T-helper 22 cell (primary cell): ENCODE measurements around the gene PXK.
A peak's percentile ranks its signal among the peaks of the same experiment; 100 is the strongest.
"Not testable (repeated sequence)": the region's sequence is repeated elsewhere in the genome, so short reads cannot be mapped to it uniquely, and the experiment has no call there.

Experiments used
- DNase-seq: peaks from one replicate; pipeline ENCODE4 v3.0.0-alpha.2; 2020; ENCODE audit warnings: low read depth

The PXK gene

DNA sequence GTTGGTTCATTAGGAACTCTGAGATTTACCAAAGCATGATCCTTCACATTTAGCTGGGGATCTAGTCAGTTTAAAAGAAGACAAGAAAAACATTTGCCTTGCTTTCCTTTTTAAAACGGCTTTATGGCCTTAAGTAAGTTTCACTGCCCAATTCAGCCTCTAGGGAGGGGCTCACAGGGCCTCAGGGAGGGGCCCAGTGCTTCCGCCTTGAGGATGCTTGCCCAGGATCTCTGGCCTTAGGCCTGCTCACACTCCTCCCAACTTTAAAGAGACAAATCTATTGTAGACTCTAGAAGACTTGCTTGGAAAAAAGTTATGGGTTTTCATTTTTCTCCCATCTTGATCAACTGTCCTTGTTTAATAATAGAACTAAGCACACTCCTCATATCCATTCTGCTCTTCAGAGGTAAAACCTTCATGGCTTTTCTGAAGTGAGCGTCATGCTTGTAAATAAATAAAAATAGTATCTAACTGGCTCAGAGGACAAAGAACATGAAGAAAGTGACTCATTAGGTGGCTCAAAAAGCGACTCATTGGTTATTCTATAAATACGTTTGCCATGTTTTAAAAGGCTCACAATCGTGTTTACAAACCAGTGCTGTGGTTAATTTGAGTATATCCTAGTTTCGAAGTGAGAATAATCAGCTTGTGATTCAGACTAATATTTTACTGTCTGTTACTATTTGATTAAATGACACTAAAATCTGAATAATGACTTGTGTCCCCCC lies 87.3 kb downstream of the PXK start:
- DNase-seq, result no peak

DNA sequence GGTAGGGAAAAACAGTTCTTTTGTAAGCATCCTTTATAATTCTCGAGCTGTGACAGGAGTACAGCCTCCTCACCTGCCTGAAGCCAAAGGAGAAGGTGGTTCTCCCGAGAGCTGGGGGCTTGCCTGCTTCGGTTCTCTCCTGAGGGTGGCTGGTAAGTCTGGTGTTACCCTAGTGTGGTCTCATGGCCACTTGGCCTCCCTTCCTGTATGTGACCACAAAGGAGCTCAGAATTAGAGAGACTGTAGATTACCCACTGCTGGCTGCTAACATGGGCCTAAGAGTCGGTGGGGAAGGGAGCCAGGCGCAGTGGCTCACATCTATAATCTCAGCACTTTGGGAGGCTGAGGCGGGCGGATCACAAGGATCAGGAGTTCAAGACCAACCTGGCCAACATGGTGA lies 88.3 kb downstream of the PXK start:
- no peak for DNase-seq

DNA sequence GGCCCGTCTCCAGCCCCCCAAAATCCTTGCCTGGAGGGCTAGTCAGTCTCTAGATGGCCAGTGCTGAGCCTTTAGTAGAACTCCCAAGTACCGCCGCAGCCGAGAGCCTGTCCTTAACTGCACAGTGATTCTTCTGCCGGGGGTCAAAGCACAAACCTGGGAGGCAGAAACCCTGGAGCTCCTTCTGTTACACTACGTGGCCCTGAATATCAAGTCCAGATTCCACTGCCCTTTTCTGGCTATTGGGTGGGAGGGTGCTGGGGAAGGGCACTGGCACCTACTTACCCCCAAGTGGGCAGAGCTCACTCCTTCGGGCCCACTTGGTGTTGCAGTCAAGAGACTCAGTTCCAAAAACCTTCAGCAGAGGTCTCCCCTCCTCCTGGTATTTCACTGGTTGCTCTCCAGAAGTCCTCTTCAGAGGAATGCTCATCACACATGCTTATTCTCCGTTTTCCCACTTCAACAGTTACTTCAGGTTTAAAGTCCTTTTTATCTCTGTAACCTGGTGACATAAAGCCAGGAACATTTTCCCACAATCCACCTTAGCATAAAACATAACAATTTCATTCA lies 90.1 kb downstream of the PXK start:
- no peak for DNase-seq

DNA sequence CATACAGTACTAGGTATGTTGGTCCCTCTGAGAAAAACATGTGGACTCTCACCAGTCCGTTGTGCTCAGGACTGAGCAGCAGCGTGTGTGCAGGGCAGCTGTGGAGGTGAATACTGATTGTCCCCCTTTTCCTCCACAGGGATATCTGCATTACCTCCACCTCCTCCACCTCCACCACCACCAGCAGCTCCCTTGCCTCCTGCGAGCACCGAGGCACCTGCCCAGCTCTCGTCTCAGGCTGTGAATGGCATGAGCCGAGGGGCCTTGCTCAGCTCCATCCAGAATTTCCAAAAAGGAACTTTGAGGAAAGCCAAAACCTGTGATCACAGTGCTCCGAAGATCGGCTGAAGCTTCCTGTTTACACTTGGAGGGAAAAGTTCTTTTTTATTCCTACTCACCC lies 91.9 kb downstream of the PXK start:
- no peak for DNase-seq

- no peak for DNase-seq
Measured at GRCh38 chr3:58425782-58426181, 93.1 kb downstream of the PXK start.

GRCh38 chr3:58427661-58428361 lies 95.1 kb downstream of the PXK start:
- DNase-seq, result no peak

- DNase-seq, result no peak
Measured at GRCh38 chr3:58429657-58430056, 97.0 kb downstream of the PXK start.

GRCh38 chr3:58432905-58433304 lies 100.2 kb downstream of the PXK start:
- DNase-seq, result no peak

GRCh38 chr3:58433400-58434167 lies 100.9 kb downstream of the PXK start, which contains the start of gene PDHB:
TSS of gene PDHB (minus strand) at chr3:58433832. CDS start at chr3:58433809, 23 bp downstream.
- peak; percentile 78 for DNase-seq

- no peak for DNase-seq
Measured at GRCh38 chr3:58434168-58434504, 101.4 kb downstream of the PXK start.

- no peak for DNase-seq
Measured at GRCh38 chr3:58434511-58434910, 101.8 kb downstream of the PXK start.

DNA sequence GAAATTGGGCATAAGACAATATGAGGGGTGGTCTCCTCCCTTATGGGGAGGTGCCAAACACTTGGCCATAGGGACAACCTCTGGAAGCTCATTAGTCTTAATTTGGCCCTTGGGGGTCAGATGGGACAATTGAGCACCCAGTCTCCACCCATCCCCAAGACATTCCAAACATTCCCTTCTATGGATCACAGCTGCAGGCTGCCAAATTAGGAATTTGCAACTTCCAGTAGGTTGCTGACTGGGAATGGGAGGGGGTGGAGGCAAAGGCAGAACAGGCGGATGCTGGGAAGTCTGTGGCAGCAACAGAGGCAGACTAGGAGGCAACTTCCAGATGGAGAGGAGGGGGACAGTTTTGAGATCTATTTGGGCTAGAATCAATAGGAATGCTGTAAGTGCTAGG lies 102.3 kb downstream of the PXK start:
- no peak for DNase-seq

DNA sequence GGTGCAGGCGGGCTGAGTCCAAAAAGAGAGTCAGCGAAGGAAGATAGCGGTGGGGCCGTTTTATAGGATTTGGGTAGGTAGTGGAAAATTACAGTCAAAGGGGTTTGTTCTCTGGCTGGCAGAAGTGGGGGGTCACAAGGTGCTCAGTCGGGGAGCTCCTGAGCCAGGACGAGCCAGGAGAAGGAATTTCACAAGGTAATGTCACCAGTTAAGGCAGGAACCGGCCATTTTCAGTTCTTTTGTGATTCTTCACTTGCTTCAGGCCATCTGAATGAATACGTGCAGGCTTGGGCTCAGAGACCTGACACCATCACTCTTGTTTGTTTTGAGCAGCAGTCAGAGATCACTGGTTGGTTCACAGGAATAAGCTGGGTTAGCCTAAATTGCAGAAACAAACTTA lies 104.6 kb downstream of the PXK start:
- DNase-seq, result not testable (repeated sequence)

DNA sequence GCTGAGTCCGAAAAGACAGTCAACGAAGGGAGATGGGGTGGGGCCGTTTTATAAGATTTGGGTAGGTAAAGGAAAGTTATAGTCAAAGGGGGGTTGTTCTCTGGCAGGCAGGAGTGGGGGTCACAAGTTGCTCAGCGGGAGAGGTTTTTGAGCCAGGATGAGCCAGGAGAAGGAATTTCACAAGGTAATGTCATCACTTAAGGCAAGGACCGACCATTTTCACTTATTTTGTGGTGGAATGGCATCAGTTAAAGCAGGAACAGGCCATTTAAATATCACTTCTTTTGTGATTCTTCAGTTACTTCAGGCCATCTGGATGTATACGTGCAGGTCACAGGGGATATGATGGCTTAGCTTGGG lies 108.3 kb downstream of the PXK start:
- not testable (repeated sequence) for DNase-seq

DNA sequence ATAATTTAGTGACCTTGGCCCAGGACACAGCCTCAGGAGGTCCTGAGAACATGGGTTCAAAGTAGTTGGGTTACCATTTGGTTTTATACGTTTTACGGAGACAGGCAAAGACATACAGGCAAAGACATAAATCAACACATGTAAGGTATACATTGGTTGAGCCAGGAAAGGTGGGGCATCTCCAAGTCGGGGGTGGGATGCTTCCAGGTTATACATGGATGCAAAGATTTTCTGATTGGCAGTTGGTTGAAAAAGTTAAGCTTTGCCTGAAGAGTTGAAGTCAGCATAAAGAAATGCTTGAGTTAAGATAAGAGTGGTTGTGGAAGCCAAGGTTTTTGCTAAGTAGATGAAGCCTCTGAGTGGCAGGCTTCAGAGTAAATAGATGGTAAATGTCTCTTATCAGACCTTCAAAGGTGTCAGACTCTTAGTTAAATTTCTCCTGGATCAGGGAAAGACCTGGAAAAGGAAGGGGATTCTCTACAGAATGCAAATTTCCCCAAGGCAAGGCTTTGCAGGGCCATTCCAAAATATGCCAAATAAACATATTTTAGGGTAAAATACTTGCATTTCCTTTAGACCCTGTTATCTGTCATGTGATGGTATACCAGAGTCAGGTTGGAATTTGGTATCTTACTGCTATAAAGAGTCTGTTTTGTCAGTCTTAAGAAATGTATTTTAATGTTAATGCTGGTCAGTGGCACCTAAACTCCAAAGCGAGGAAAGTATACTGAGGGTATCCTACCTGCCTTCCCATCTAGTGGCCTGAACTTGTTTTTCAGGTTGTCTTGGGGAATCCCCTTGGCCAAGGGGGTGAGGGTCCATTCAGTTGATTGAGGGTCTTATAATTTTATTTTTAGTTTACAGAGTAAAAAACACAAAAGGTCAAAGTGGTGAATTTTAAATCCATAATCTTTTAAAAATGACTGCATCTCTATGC lies 109.1 kb downstream of the PXK start:
- no peak for DNase-seq

GRCh38 chr3:58452176-58452575 lies 119.5 kb downstream of the PXK start:
- no peak for DNase-seq

- no peak for DNase-seq
Measured at GRCh38 chr3:58459160-58459559, 126.5 kb downstream of the PXK start.

- no peak for DNase-seq
Measured at GRCh38 chr3:58462829-58463180, 130.1 kb downstream of the PXK start.

DNA sequence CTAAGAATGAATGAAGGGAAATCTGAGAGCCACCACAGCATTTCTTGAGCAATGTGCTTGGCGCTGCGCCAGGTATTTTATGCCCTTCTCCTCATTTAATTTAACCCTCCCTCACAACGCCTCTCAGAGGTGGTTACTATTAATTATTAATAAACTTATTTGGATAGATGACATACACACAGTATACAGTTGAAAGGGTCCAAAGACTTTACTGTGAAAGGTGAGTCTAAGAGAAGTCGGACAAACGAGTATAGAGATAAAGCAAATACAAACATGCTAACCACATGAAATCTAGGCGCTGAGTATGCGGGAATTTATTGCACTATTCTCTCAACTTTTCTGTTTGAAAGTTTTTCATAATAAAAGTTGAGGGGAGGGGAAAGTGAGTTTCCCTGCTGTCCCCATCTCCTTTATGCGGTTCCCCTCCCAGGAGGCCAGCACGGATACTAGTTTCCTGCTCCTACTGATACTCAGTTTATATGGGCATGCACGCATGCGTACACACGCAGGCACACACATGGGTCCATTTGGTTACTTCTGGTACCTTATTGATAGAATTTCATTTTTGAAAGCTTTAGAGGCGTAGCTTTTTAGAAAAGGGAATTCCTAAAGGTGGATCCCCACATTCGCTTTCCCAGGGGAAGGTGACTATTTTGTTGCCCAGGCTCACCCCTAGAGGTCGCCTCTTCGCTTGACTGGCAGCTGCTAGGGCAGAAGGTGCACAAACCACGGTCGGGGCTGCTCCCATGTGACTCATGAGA lies 130.7 kb downstream of the PXK start:
- peak; percentile 21 for DNase-seq

- DNase-seq, result no peak
Measured at GRCh38 chr3:58463942-58464271, 131.2 kb downstream of the PXK start.

GRCh38 chr3:58464866-58465265 lies 132.2 kb downstream of the PXK start:
- no peak for DNase-seq
